ENCODE results near the gene UHRF1. TPM values are rescaled to one million over a fixed set of nuclear protein-coding genes. Genes with fewer than 3 reads are reported as not detected.

Gene UHRF1
- total RNA-seq, 3 donors from 2014 or later (not counting 1 experiment from before 2014, with no cell fraction given) = 2.8 to 4.6 (median 4.1) TPM

- peaks cover 28 to 50% of the 10 kb centered on the region in 2 donors for H3K4me1 Mint-ChIP-seq
- no peaks in the 10 kb centered on the region for H3K9me3 Mint-ChIP-seq
- H3K36me3 Mint-ChIP-seq = no peaks in the 10 kb centered on the region
- no peaks in the 10 kb centered on the region for H3K27me3 Mint-ChIP-seq (ENCODE audit: low read depth in 2 of 2)
- Histone ChIP-seq H3K36me3 (ENCODE audit: control insufficient read depth, insufficient read depth, low read length) (peaks cover 5% of the 10 kb centered on the region), H3K27ac (ENCODE audit: low read length) (peak overlapping the region; percentile 73), H3K9me3 (ENCODE audit: control insufficient read depth, insufficient read depth, low read length) (no peaks in the 10 kb centered on the region), H3K27me3 (ENCODE audit: control insufficient read depth, insufficient read depth, low read length) (no peaks in the 10 kb centered on the region), H3K4me1 (ENCODE audit: control insufficient read depth, insufficient read depth, low read length) (peaks cover 41% of the 10 kb centered on the region), H3K4me3 (ENCODE audit: low read length) (no peak overlapping the region)
- H3K27ac Mint-ChIP-seq = peak overlapping the region; percentile 82 to 86
- peak; percentile 92 to 93 (median 93) for ATAC-seq
- 56% methylated on average over 33 of the region's 33 CpGs for WGBS (ENCODE audit: insufficient coverage)
- peak; percentile 27 to 57 for DNase-seq
- peak overlapping the region; percentile 59 for H3K4me3 Mint-ChIP-seq
- TF ChIP-seq CTCF (IDR thresholded peaks at IDR 0.05) = peak; percentile 33
- intact Hi-C loops (cut with micrococcal nuclease) = no loop called here
Observed at GRCh38 chr19:4976401-4977298, 67.3 kb downstream of the UHRF1 start.

GRCh38 chr19:4977299-4978174 lies 68.2 kb downstream of the UHRF1 start:
- H3K4me3 ChIP-seq (ENCODE audit: low read length) = no peak overlapping the region

GRCh38 chr19:4979211-4979807 lies 70.0 kb downstream of the UHRF1 start:
- H3K36me3 Mint-ChIP-seq = no peaks in the 10 kb centered on the region
- no peak overlapping the region for H3K27ac ChIP-seq (ENCODE audit: low read length)

More at GRCh38 chr19:4977299-4978174, 68.2 kb downstream of the UHRF1 start:
- intact Hi-C loops (cut with micrococcal nuclease) = no loop called here
- no peak for DNase-seq
- whole genome bisulfite sequencing (ENCODE audit: insufficient coverage) = 83% methylated on average over 36 of the region's 36 CpGs
- no peak for ATAC-seq
- H3K9me3 ChIP-seq (ENCODE audit: control insufficient read depth, insufficient read depth, low read length) = no peaks in the 10 kb centered on the region
- H3K27me3 Mint-ChIP-seq (ENCODE audit: low read depth in 2 of 2) = no peaks in the 10 kb centered on the region
- H3K4me3 Mint-ChIP-seq = peak overlapping the region; percentile 40
- H3K9me3 Mint-ChIP-seq = no peaks in the 10 kb centered on the region
- peak overlapping the region; percentile 82 to 86 for H3K27ac Mint-ChIP-seq
- peaks cover 5% of the 10 kb centered on the region for H3K36me3 ChIP-seq (ENCODE audit: control insufficient read depth, insufficient read depth, low read length)
- peaks cover 28 to 44% of the 10 kb centered on the region in 2 donors for H3K4me1 Mint-ChIP-seq
- H3K27me3 ChIP-seq (ENCODE audit: control insufficient read depth, insufficient read depth, low read length) = no peaks in the 10 kb centered on the region
- no peak overlapping the region for H3K27ac ChIP-seq (ENCODE audit: low read length)
- no peaks in the 10 kb centered on the region for H3K36me3 Mint-ChIP-seq
- no peak for TF ChIP-seq CTCF (IDR thresholded peaks at IDR 0.05)
- peaks cover 38% of the 10 kb centered on the region for H3K4me1 ChIP-seq (ENCODE audit: control insufficient read depth, insufficient read depth, low read length)

More at GRCh38 chr19:4979211-4979807, 70.0 kb downstream of the UHRF1 start:
- no peak for ATAC-seq
- no peak for DNase-seq
- H3K4me3 ChIP-seq (ENCODE audit: low read length) = no peak overlapping the region
- H3K36me3 ChIP-seq (ENCODE audit: control insufficient read depth, insufficient read depth, low read length) = peaks cover 5% of the 10 kb centered on the region
- no peak for TF ChIP-seq CTCF (IDR thresholded peaks at IDR 0.05)
- intact Hi-C loops (cut with micrococcal nuclease) = no loop called here
- peaks cover 38% of the 10 kb centered on the region for H3K4me1 ChIP-seq (ENCODE audit: control insufficient read depth, insufficient read depth, low read length)
- no peaks in the 10 kb centered on the region for H3K27me3 Mint-ChIP-seq (ENCODE audit: low read depth in 2 of 2)
- peaks cover 22 to 41% of the 10 kb centered on the region in 2 donors for H3K4me1 Mint-ChIP-seq
- peak overlapping the region; percentile 29 to 62 for H3K27ac Mint-ChIP-seq
- no peaks in the 10 kb centered on the region for H3K9me3 ChIP-seq (ENCODE audit: control insufficient read depth, insufficient read depth, low read length)
- no peaks in the 10 kb centered on the region for H3K27me3 ChIP-seq (ENCODE audit: control insufficient read depth, insufficient read depth, low read length)
- 76% methylated on average over 8 of the region's 8 CpGs for WGBS (ENCODE audit: insufficient coverage)
- no peaks in the 10 kb centered on the region for H3K9me3 Mint-ChIP-seq
- H3K4me3 Mint-ChIP-seq = no peak overlapping the region
